ENCODE measurements around the gene ZNF487.
"Not testable (repeated sequence)": the region's sequence is repeated elsewhere in the genome, so short reads cannot be mapped to it uniquely, and the experiment has no call there.

ZNF487 gene

DNA sequence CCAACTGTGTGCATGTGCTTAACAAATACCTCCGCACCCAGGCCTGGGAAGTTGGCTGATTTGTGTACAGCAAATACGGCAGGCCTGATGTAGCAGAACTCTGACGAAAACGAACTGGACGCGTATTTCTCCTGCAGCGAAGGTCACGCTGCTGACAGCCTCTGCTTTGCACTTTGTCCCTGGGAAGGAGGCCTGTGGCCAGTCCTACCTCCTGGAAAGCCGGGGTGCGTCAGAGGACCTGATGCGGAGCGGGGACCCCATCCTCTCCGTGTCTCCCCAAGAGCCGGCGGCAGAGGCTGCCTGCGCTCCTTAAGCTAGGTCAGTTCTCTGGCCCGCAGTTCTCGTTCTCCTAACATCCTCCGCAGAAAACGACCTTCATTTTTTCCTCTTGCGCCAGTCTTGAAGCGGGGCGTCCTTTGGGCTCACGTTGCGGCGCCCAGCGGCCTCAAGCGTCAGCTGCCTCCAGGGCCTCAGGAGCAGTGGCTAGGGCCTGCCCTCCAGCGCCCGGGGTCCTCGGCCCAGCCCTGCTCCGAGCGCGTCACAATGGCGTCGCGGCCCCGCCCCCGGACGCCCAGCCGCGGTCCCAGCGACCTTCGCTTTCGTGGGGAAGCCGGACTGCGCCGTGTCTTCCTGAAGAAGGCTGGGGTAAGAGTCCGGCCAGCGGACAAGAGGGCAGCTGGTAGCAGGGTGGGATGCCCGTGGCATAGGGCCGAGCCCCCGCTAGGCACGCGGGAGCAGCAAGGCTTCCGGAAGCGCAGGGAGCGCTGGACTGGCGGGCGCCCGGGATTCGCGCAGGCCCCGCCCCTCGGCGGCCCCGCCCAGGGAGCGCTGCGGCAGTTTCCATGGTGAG lies at the start of gene ZNF487:
TSS of gene ZNF487 (plus strand) at position 821 of the 850 bp plus-strand sequence. CDS start 38,703 bp downstream, outside the sequence.
- Histone ChIP-seq H3K9ac (ENCODE audit: low read length) (peak within 1 kb of the TSS; percentile 98), H3K27me3 (replicated peaks; ENCODE audit: control insufficient read depth, insufficient read depth, low read length) (no peaks in the 10 kb centered on the region), H3K4me3 (ENCODE audit: low read length) (peak within 1 kb of the TSS; percentile 88), H3K4me1 (ENCODE audit: control insufficient read depth, insufficient read depth, low read length) (peaks cover 8% of the 10 kb centered on the region), H3K36me3 (ENCODE audit: control insufficient read depth, insufficient read depth, low read length, severe bottlenecking) (no peaks in the 10 kb centered on the region), H3K9me3 (ENCODE audit: control insufficient read depth, low read length) (no peaks in the 10 kb centered on the region)
- DNase-seq (ENCODE audit: low read depth): peak; percentile 93

- no peaks in the 10 kb centered on the region for H3K9me3 ChIP-seq (ENCODE audit: control insufficient read depth, low read length)
- H3K36me3 ChIP-seq (ENCODE audit: control insufficient read depth, insufficient read depth, low read length, severe bottlenecking): peaks cover 81% of the 10 kb centered on the region
- H3K27me3 ChIP-seq (replicated peaks; ENCODE audit: control insufficient read depth, insufficient read depth, low read length): no peaks in the 10 kb centered on the region
- no peak overlapping the region for H3K4me3 ChIP-seq (ENCODE audit: low read length)
- no peak for DNase-seq (ENCODE audit: low read depth)
- peaks cover 18% of the 10 kb centered on the region for H3K4me1 ChIP-seq (ENCODE audit: control insufficient read depth, insufficient read depth, low read length)
- H3K9ac ChIP-seq (ENCODE audit: low read length): no peak overlapping the region
Observed at GRCh38 chr10:43387678-43388032, 49.3 kb upstream of the ZNF487 start.

DNA sequence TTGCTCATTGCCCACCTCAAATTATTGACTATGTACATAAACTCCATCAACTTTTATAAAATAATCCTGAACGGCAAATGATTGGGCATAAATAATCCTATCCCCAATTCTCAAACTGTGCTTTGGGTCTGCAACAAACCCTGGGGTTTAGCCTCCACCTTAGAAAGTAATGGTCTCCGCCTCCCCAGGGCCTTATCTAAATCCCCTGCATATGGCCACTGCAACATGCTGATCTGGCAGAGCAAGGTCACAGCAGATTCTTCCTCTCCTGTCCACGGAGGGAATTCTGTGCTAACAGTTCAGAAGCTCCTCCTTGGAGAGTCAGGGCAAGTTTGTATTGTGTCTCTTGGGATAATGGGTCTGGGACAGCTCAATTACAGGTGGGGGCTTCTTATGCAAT lies 47.0 kb upstream of the ZNF487 start:
- Histone ChIP-seq H3K9me3 (ENCODE audit: control insufficient read depth, low read length) (no peaks in the 10 kb centered on the region), H3K36me3 (ENCODE audit: control insufficient read depth, insufficient read depth, low read length, severe bottlenecking) (peaks cover 97% of the 10 kb centered on the region), H3K4me1 (ENCODE audit: control insufficient read depth, insufficient read depth, low read length) (peaks cover 16% of the 10 kb centered on the region), H3K27me3 (replicated peaks; ENCODE audit: control insufficient read depth, insufficient read depth, low read length) (no peaks in the 10 kb centered on the region), H3K4me3 (ENCODE audit: low read length) (no peak overlapping the region), H3K9ac (ENCODE audit: low read length) (no peak overlapping the region)
- DNase-seq (ENCODE audit: low read depth): no peak

GRCh38 chr10:43390333-43390732 lies 46.6 kb upstream of the ZNF487 start:
- peaks cover 93% of the 10 kb centered on the region for H3K36me3 ChIP-seq (ENCODE audit: control insufficient read depth, insufficient read depth, low read length, severe bottlenecking)
- H3K9ac ChIP-seq (ENCODE audit: low read length): no peak overlapping the region
- H3K4me1 ChIP-seq (ENCODE audit: control insufficient read depth, insufficient read depth, low read length): peaks cover 20% of the 10 kb centered on the region
- no peak for DNase-seq (ENCODE audit: low read depth)
- no peaks in the 10 kb centered on the region for H3K27me3 ChIP-seq (replicated peaks; ENCODE audit: control insufficient read depth, insufficient read depth, low read length)
- no peaks in the 10 kb centered on the region for H3K9me3 ChIP-seq (ENCODE audit: control insufficient read depth, low read length)
- H3K4me3 ChIP-seq (ENCODE audit: low read length): no peak overlapping the region

GRCh38 chr10:43390759-43391158 lies 46.2 kb upstream of the ZNF487 start:
- Histone ChIP-seq H3K4me3 (ENCODE audit: low read length) (no peak overlapping the region), H3K27me3 (replicated peaks; ENCODE audit: control insufficient read depth, insufficient read depth, low read length) (no peaks in the 10 kb centered on the region), H3K9me3 (ENCODE audit: control insufficient read depth, low read length) (no peaks in the 10 kb centered on the region), H3K4me1 (ENCODE audit: control insufficient read depth, insufficient read depth, low read length) (peaks cover 25% of the 10 kb centered on the region), H3K36me3 (ENCODE audit: control insufficient read depth, insufficient read depth, low read length, severe bottlenecking) (peaks cover 88% of the 10 kb centered on the region), H3K9ac (ENCODE audit: low read length) (no peak overlapping the region)
- peak; percentile 67 for DNase-seq (ENCODE audit: low read depth)

DNA sequence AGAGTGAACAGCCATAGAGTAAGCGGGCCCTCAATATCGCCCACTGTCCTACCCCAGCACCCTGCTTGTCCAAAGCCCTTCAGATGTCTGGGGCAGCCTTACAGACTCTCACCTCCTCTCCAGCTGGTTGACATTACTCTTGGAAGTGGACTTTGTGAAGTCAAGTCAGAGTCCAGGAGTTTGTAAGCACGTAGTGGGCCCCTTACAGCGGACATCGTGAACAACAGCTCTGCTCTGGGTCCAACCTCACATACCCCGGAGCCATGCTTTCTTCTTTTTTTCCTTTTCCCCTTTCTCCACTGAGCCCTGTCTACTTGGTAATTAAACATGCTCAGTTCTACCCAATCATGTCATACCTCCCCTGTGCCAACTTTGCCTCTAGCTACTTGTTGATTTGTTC lies 45.4 kb upstream of the ZNF487 start:
- DNase-seq (ENCODE audit: low read depth): no peak
- no peaks in the 10 kb centered on the region for H3K9me3 ChIP-seq (ENCODE audit: control insufficient read depth, low read length)
- H3K4me1 ChIP-seq (ENCODE audit: control insufficient read depth, insufficient read depth, low read length): peaks cover 28% of the 10 kb centered on the region
- H3K9ac ChIP-seq (ENCODE audit: low read length): peak overlapping the region; percentile 5
- H3K36me3 ChIP-seq (ENCODE audit: control insufficient read depth, insufficient read depth, low read length, severe bottlenecking): peaks cover 81% of the 10 kb centered on the region
- H3K4me3 ChIP-seq (ENCODE audit: low read length): no peak overlapping the region
- H3K27me3 ChIP-seq (replicated peaks; ENCODE audit: control insufficient read depth, insufficient read depth, low read length): no peaks in the 10 kb centered on the region

- Histone ChIP-seq H3K9me3 (ENCODE audit: control insufficient read depth, low read length) (no peaks in the 10 kb centered on the region), H3K36me3 (ENCODE audit: control insufficient read depth, insufficient read depth, low read length, severe bottlenecking) (peaks cover 68% of the 10 kb centered on the region), H3K27me3 (replicated peaks; ENCODE audit: control insufficient read depth, insufficient read depth, low read length) (no peaks in the 10 kb centered on the region), H3K9ac (ENCODE audit: low read length) (no peak overlapping the region), H3K4me1 (ENCODE audit: control insufficient read depth, insufficient read depth, low read length) (peaks cover 35% of the 10 kb centered on the region), H3K4me3 (ENCODE audit: low read length) (no peak overlapping the region)
- DNase-seq (ENCODE audit: low read depth): no peak
Observed at GRCh38 chr10:43392748-43393147, 44.2 kb upstream of the ZNF487 start.

- Histone ChIP-seq H3K4me1 (ENCODE audit: control insufficient read depth, insufficient read depth, low read length) (peaks cover 39% of the 10 kb centered on the region), H3K36me3 (ENCODE audit: control insufficient read depth, insufficient read depth, low read length, severe bottlenecking) (peaks cover 64% of the 10 kb centered on the region)
- H3K4me3 ChIP-seq (ENCODE audit: low read length); DNase-seq (ENCODE audit: low read depth); H3K9ac ChIP-seq (ENCODE audit: low read length); H3K27me3 ChIP-seq (replicated peaks; ENCODE audit: control insufficient read depth, insufficient read depth, low read length); H3K9me3 ChIP-seq (ENCODE audit: control insufficient read depth, low read length): not testable (repeated sequence)
Observed at GRCh38 chr10:43393186-43393585, 43.7 kb upstream of the ZNF487 start.

DNA sequence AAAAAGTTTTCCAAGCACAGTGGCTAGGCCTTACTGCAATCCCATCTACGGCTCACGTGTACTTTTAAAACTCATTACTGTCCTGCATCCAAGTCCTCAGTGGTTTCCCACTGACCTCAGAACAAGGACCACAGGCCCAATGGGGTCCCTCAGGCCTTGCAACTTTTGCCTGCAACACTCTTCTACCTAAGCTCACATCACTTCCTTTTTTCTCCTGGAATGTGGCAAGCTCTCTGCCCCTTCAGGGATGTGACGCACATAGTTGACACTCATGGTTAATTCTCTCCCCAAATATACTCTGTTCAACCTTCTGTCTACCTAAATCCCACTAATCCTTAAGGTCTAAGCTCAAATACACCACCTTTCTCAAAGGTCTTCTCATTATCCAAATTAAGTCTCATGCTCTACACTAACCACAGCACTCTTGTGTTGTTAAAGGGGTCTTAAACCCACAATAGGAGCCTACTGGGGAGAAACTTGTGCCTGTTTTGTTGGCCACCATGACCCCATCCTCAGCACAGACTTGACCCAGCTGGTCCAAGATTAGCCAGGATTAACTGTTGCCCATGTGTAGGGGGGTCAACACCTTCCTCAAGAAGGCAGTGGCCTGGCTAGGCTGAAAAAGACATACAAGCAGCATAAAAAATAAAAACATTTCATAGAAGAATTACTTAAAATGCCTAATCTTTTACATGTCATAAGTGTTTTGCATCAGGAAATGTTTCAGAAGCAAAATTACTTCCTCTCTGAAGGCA lies 43.1 kb upstream of the ZNF487 start:
- no peak for DNase-seq (ENCODE audit: low read depth)
- Histone ChIP-seq H3K4me3 (ENCODE audit: low read length) (no peak overlapping the region), H3K27me3 (replicated peaks; ENCODE audit: control insufficient read depth, insufficient read depth, low read length) (no peaks in the 10 kb centered on the region), H3K4me1 (ENCODE audit: control insufficient read depth, insufficient read depth, low read length) (peaks cover 43% of the 10 kb centered on the region), H3K9me3 (ENCODE audit: control insufficient read depth, low read length) (no peaks in the 10 kb centered on the region), H3K9ac (ENCODE audit: low read length) (peak overlapping the region; percentile 21), H3K36me3 (ENCODE audit: control insufficient read depth, insufficient read depth, low read length, severe bottlenecking) (peaks cover 60% of the 10 kb centered on the region)

- Histone ChIP-seq H3K36me3 (ENCODE audit: control insufficient read depth, insufficient read depth, low read length, severe bottlenecking) (peaks cover 58% of the 10 kb centered on the region), H3K9me3 (ENCODE audit: control insufficient read depth, low read length) (no peaks in the 10 kb centered on the region), H3K4me3 (ENCODE audit: low read length) (peak overlapping the region; percentile 86), H3K27me3 (replicated peaks; ENCODE audit: control insufficient read depth, insufficient read depth, low read length) (no peaks in the 10 kb centered on the region), H3K9ac (ENCODE audit: low read length) (peak overlapping the region; percentile 90), H3K4me1 (ENCODE audit: control insufficient read depth, insufficient read depth, low read length) (peaks cover 54% of the 10 kb centered on the region)
- DNase-seq (ENCODE audit: low read depth): no peak
Observed at GRCh38 chr10:43394868-43395267, 42.0 kb upstream of the ZNF487 start.

- no peaks in the 10 kb centered on the region for H3K9me3 ChIP-seq (ENCODE audit: control insufficient read depth, low read length)
- peaks cover 60% of the 10 kb centered on the region for H3K4me1 ChIP-seq (ENCODE audit: control insufficient read depth, insufficient read depth, low read length)
- DNase-seq (ENCODE audit: low read depth): peak; percentile 54
- peaks cover 52% of the 10 kb centered on the region for H3K36me3 ChIP-seq (ENCODE audit: control insufficient read depth, insufficient read depth, low read length, severe bottlenecking)
- H3K4me3 ChIP-seq (ENCODE audit: low read length): peak overlapping the region; percentile 86
- no peaks in the 10 kb centered on the region for H3K27me3 ChIP-seq (replicated peaks; ENCODE audit: control insufficient read depth, insufficient read depth, low read length)
- H3K9ac ChIP-seq (ENCODE audit: low read length): peak overlapping the region; percentile 90
Observed at GRCh38 chr10:43395571-43396060, 41.3 kb upstream of the ZNF487 start.

Data from adipocyte (in vitro differentiated cells).